Measurements from ENCODE around the gene USP6NL.

DNA sequence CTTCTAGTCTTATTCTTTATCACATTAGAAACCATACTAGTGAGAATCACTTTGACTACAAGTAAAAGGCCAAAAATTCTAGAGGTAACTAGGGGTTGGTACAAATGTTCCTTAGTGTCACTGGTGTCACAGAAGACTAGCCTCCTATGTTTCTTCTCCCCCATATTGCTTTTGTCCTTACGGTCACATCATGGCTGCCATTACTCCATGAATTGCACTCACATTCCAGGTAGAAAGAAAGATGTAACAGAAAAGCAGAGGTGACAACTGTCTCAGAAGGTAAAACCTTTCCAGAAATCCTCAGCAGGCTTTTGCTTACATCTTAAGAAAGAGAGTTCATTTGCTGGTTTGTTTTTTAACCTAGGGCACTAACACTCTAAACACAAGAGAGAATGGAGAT is 42.9 kb downstream of the USP6NL start:
- TF ChIP-seq, protein P1, sequence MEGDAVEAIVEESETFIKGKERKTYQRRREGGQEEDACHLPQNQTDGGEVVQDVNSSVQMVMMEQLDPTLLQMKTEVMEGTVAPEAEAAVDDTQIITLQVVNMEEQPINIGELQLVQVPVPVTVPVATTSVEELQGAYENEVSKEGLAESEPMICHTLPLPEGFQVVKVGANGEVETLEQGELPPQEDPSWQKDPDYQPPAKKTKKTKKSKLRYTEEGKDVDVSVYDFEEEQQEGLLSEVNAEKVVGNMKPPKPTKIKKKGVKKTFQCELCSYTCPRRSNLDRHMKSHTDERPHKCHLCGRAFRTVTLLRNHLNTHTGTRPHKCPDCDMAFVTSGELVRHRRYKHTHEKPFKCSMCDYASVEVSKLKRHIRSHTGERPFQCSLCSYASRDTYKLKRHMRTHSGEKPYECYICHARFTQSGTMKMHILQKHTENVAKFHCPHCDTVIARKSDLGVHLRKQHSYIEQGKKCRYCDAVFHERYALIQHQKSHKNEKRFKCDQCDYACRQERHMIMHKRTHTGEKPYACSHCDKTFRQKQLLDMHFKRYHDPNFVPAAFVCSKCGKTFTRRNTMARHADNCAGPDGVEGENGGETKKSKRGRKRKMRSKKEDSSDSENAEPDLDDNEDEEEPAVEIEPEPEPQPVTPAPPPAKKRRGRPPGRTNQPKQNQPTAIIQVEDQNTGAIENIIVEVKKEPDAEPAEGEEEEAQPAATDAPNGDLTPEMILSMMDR (IDR thresholded peaks at IDR 0.05): no peak
- no peak for TF ChIP-seq EZH2phosphoT487 (IDR thresholded peaks at IDR 0.05)
